ENCODE data around the gene MET.
"Not testable (repeated sequence)": the region's sequence is repeated elsewhere in the genome, so short reads cannot be mapped to it uniquely, and the experiment has no call there.

The MET gene

DNA sequence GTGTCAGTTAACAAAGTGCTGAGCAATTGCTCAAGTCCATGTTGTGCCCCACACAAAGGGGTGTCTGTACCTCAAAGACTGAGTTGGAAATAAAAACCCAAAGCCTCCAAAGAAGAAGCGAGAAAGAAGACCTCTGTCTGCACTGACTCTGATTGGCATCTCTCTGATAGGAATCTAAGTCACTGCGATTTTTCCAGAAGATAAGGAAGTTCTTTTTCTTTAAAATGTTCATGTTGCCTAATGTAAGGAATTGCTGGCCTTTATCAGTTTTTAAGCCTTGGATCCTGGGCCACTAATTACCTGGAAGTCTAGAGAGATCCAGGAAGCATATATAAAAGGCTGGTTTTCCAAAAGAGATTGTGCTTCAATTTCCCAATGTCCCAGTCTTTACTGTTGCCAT, 24.1 kb upstream of the MET start:
- H3K4me1 ChIP-seq (ENCODE audit: insufficient read depth, low read length) = no peaks in the 10 kb centered on the region; the same call in 1 of the 2 replicates
- no peaks in the 10 kb centered on the region for H3K36me3 ChIP-seq (ENCODE audit: insufficient read depth, low read length)
- no peaks in the 10 kb centered on the region for H3K9me3 ChIP-seq (ENCODE audit: control insufficient read depth, insufficient read depth, low read length)
- no peak overlapping the region for H3K9ac ChIP-seq (ENCODE audit: low read depth, low read length)

DNA sequence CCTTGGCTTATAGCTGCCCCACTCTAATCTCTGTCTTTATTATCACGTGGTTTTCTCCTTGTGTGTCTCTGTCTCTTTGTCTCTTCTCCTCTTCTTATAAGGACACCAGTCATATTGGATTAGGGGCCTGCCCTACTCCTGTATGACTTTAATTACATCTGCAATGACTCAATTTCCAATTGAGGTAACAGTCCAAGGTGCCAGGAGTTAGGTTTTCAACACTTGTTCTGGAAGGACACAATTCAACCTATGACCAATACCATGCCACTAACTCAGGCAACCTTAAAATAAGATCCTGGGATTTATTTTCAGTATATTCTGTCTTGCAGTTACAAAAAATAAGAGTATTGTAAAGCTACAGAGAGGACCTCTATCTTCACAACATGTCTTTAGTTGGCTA, 21.6 kb upstream of the MET start:
- Histone ChIP-seq H3K9me3 (ENCODE audit: control insufficient read depth, insufficient read depth, low read length) (no peaks in the 10 kb centered on the region), H3K36me3 (ENCODE audit: insufficient read depth, low read length) (no peaks in the 10 kb centered on the region), H3K4me1 (ENCODE audit: insufficient read depth, low read length) (no peaks in the 10 kb centered on the region; the same call in 1 of the 2 replicates), H3K9ac (ENCODE audit: low read depth, low read length) (no peak overlapping the region)

DNA sequence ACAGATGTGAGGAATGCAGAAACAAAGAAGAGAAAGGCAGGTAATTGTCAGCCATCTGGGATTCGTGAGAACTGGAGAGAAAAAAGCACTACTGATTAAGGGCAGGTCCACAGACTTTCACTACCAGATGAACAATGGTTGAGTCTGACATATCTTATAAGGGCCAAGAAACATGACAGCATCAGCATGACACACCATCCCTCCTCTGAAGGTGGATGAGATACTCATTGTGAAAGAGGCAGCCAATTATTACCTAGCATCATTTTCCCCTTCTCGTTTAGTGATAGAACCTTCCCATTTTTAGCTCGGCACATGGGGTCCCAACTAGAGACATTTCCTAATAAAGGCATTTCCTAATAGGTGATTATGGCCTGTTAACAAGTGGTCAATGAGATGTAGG, 19.2 kb upstream of the MET start:
- Histone ChIP-seq H3K36me3 (ENCODE audit: insufficient read depth, low read length) (no peaks in the 10 kb centered on the region), H3K9me3 (ENCODE audit: control insufficient read depth, insufficient read depth, low read length) (no peaks in the 10 kb centered on the region), H3K9ac (ENCODE audit: low read depth, low read length) (no peak overlapping the region), H3K4me1 (ENCODE audit: insufficient read depth, low read length) (no peaks in the 10 kb centered on the region; the same call in 1 of the 2 replicates)

DNA sequence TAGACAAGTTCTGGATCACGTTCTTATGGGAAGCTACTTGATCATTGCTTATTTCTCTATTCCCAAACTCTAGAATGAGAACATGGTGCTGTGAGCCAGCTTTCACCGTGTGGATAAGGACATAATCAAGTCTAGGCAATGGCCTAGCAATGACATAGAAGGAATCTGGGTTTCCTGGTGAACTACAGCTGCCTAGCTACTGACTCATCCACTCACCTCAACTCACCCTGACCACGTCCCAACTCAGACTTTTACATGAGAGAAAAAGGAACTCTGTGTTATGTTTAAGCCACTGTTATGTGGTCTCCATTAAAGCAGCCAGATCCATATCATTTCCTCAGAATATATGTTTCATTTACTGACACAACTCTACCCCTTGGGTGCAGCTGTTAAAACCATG, 18.8 kb upstream of the MET start:
- Histone ChIP-seq H3K4me1 (ENCODE audit: insufficient read depth, low read length) (no peaks in the 10 kb centered on the region; the same call in 1 of the 2 replicates), H3K9ac (ENCODE audit: low read depth, low read length) (no peak overlapping the region), H3K36me3 (ENCODE audit: insufficient read depth, low read length) (no peaks in the 10 kb centered on the region), H3K9me3 (ENCODE audit: control insufficient read depth, insufficient read depth, low read length) (no peaks in the 10 kb centered on the region)

DNA sequence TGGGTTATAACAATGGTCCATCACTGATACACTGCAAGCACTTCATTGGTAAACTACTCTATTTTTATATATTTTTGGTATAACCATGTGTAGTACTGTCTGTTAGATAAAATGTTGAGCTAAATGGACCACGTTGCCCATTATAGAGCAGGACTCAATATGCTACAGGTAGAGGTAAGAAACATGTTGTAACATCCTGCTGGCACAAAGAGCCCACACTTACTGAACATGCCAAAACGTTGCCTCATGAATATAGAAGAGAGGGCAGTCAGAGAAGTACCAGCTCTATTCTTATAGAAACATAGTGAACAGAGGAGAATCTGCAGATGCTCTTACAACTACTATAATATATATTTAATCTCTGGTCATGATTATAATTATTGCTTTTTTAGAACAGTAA, 18.4 kb upstream of the MET start:
- Histone ChIP-seq H3K9ac (ENCODE audit: low read depth, low read length) (no peak overlapping the region), H3K36me3 (ENCODE audit: insufficient read depth, low read length) (no peaks in the 10 kb centered on the region), H3K9me3 (ENCODE audit: control insufficient read depth, insufficient read depth, low read length) (no peaks in the 10 kb centered on the region), H3K4me1 (ENCODE audit: insufficient read depth, low read length) (no peaks in the 10 kb centered on the region; the same call in 1 of the 2 replicates)

DNA sequence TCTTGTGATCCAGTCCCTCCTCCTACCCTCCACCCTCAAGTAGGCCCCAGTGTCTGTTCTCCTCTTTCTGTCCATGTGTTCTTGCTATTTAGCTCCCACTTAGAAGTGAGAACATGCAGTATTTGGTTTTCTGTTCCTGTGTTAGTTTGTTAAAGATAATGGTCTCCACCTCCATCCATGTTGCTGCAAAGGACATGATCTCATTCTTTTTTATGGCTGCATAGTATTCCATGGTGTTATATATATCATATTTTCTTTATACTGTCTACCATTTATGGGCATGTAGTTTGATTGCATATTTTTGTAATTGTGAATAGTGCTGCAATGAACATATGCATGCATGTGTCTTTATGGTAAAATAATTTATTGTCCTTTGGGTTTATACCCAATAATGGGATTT, 12.7 kb upstream of the MET start:
- H3K36me3 ChIP-seq (ENCODE audit: insufficient read depth, low read length); H3K9ac ChIP-seq (ENCODE audit: low read depth, low read length); H3K4me1 ChIP-seq (ENCODE audit: insufficient read depth, low read length); H3K9me3 ChIP-seq (ENCODE audit: control insufficient read depth, insufficient read depth, low read length): not testable (repeated sequence)

DNA sequence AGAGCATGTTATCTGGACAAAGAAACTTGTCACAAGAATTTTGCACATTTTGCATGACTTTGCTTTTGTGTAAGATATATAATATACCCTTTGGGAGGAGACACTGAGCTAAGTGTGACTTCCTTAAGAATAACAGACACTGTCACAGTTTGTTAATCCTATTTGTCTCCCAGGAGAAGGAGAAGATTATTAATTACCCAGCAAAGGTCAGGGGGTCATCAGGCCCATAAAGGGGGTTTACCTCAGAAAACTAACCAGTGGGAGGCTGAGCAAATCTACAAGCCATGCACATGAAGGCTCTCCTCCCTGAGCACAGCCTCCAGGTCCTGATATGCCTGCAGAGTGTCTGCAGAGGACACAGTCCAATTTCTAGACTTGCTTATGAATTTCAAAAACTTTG, 10.1 kb upstream of the MET start:
- no peaks in the 10 kb centered on the region for H3K36me3 ChIP-seq (ENCODE audit: insufficient read depth, low read length)
- no peaks in the 10 kb centered on the region for H3K9me3 ChIP-seq (ENCODE audit: control insufficient read depth, insufficient read depth, low read length)
- H3K4me1 ChIP-seq (ENCODE audit: insufficient read depth, low read length) = no peaks in the 10 kb centered on the region
- H3K9ac ChIP-seq (ENCODE audit: low read depth, low read length) = no peak overlapping the region

DNA sequence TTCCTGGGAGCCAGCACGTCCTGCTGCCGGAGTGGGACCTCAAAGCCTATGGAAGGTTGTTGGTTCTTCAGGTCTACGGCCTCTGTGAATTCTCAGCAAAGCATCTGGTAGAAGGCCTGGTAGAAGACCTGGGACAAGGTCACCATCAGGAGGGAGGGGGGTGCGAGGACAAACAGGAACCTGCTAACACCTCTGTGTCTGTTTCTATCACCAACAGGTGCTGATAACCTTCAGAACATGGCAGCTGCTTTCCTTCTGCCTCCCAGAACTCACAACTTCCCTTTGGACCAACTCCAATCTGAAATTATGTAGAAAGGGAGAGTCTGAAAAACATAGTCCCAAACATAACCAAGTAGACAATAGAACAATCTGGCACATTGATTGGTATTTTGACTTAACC, 8.3 kb upstream of the MET start:
- Histone ChIP-seq H3K4me1 (ENCODE audit: insufficient read depth, low read length) (no peaks in the 10 kb centered on the region), H3K36me3 (ENCODE audit: insufficient read depth, low read length) (no peaks in the 10 kb centered on the region), H3K9me3 (ENCODE audit: control insufficient read depth, insufficient read depth, low read length) (no peaks in the 10 kb centered on the region), H3K9ac (ENCODE audit: low read depth, low read length) (no peak overlapping the region)

DNA sequence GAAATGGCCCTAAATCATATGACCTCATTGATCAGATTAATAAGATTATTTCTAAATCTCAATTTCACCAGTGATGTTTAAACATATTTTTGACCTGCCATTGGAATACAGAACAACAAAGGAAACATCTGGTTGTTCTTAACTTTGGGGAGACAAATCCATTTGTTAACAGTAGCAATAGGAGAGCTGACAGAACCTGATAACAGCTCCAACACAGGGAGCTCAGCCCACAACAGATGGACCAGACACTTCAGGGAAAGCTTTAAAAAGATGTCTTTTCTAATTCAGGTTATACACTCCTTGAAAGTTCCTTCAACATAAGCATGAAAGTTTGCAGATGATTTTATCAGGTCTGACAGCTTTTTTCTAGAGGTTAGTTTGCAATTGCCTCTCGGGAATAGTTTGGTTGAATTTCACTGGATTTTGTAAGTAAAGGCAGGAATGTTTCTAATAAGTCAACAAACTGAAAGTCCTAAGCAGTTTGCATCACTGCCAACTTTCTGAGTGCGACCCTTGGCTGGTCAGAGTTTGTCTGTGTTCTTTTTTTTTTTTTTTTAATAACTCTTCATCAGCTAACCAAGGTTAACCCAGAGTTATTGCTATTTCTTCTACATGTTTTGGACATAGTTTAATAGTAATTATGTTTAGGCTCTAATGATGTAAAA, 6.5 kb upstream of the MET start:
- no peaks in the 10 kb centered on the region for H3K4me1 ChIP-seq (ENCODE audit: insufficient read depth, low read length)
- no peaks in the 10 kb centered on the region for H3K9me3 ChIP-seq (ENCODE audit: control insufficient read depth, insufficient read depth, low read length)
- H3K9ac ChIP-seq (ENCODE audit: low read depth, low read length) = no peak overlapping the region
- no peaks in the 10 kb centered on the region for H3K36me3 ChIP-seq (ENCODE audit: insufficient read depth, low read length)

DNA sequence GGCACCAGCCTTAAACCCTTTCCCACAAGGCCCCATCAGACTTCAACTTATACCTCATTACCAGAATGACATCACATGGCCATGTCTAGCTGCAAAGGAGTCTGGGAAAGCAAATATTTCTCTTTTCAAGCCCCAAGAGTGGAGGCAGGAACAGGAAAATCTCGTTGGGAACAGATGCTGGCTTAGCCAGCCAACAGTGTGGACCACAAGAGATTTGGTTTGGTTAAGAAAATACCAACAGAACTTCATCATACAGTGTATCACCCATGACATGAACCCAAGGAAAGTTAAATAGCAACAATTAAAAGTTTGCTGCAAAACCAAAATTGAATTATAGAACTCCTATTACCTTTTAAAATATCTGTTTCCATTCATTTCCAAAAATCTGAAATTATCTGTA, 2.2 kb upstream of the MET start:
- H3K9me3 ChIP-seq (ENCODE audit: control insufficient read depth, insufficient read depth, low read length) = no peaks in the 10 kb centered on the region
- H3K36me3 ChIP-seq (ENCODE audit: insufficient read depth, low read length) = no peaks in the 10 kb centered on the region
- H3K4me1 ChIP-seq (ENCODE audit: insufficient read depth, low read length) = no peaks in the 10 kb centered on the region; the same call in 1 of the 2 replicates
- no peak overlapping the region for H3K9ac ChIP-seq (ENCODE audit: low read depth, low read length)

DNA sequence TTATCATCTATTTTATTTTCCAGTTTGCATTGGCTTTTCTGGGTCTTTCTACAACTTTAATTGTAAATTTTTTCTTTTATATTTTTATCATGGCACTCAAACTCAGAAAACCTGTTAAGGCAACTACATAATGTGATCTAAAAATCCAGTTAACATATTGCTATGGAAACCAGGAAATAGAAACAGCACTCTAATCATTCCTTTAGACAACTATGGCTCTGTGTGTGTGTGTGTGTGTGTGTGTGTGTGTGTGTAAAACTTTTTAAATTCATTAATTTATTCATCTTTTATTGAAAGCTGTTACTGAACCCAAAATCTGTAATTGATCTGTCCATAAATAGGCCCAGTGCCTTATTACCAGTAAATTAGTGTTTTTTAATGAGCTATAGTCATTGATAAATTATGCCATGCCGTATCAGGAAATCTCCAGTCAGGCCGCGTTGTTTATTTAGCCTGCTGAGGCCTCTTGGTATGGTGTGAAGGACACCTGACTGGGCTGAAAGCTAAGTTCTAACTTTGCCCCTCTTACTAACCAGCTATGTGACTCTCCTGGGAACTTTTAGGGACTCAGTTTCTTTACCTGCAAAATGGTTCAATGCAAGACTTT, 1.5 kb upstream of the MET start:
- Histone ChIP-seq H3K36me3 (ENCODE audit: insufficient read depth, low read length) (no peaks in the 10 kb centered on the region), H3K4me1 (ENCODE audit: insufficient read depth, low read length) (no peaks in the 10 kb centered on the region; the same call in 1 of the 2 replicates), H3K9ac (ENCODE audit: low read depth, low read length) (no peak overlapping the region), H3K9me3 (ENCODE audit: control insufficient read depth, insufficient read depth, low read length) (no peaks in the 10 kb centered on the region)

DNA sequence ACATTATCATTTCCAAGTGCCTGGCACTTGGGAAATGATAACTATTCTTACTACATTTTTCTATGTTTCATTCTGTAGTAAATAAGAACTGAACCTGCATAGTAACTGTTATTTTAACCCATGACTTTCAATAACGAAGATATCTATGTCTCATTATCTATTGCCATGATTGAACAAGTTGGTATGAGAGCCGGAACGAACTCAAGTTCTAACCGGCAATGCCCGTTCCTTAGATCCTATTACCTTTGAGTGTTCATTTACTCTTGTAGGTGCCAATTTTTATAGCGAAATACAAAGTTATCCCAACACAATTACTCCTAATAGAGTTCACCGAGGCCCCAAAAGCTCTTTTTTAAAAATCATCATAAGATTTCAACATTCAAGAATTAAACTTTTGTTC, 885 bp upstream of the MET start:
- Histone ChIP-seq H3K4me1 (ENCODE audit: insufficient read depth, low read length) (no peaks in the 10 kb centered on the region; the same call in 1 of the 2 replicates), H3K9ac (ENCODE audit: low read depth, low read length) (peak overlapping the region; percentile 50; the same call in 1 of the 2 replicates), H3K36me3 (ENCODE audit: insufficient read depth, low read length) (no peaks in the 10 kb centered on the region), H3K9me3 (ENCODE audit: control insufficient read depth, insufficient read depth, low read length) (no peaks in the 10 kb centered on the region)

DNA sequence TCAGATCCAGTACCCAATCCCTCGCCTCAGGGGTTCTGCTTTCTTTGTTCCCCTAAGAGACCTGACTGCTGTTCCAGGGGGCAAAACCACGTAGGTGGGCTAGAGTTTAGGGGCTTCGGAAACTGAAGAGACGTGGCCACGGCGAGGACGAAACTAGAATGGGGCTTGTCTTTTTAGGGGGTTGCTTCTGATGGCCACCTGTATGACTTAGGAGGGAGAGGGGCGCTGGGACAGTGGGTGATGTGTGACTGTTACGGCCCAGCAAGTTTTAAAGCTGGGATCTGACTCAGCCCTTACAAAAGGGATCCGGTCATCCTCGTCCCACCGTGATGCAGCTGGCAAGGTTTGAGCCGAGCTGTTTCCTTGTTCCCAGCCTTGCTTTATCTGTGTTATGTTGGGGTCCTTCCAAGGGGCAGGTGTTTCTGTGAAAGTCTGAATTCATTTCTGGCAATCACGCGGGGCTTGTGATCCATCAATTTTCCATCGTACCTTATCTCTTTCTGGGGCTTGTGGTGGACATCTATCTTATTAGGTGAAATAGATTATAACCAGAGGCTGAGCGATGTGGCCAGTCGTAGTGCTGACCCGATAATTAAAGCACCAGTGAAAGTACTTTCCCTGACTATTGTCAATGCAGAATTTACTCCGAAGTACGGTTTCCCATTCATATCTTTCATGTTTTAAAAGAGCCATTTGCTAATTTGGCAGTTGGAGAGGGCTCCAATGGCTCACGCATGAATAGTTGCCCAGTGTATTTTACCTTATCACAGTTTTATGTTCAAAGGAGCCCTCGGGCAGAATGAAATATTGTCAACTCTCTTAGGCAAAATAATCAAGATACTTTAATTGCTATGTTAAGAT, 830 bp downstream of the MET start:
- H3K9ac ChIP-seq (ENCODE audit: low read depth, low read length) = peak overlapping the region; percentile 50
- H3K4me1 ChIP-seq (ENCODE audit: insufficient read depth, low read length) = peaks cover 4% of the 10 kb centered on the region
- H3K9me3 ChIP-seq (ENCODE audit: control insufficient read depth, insufficient read depth, low read length) = no peaks in the 10 kb centered on the region
- H3K36me3 ChIP-seq (ENCODE audit: insufficient read depth, low read length) = no peaks in the 10 kb centered on the region

DNA sequence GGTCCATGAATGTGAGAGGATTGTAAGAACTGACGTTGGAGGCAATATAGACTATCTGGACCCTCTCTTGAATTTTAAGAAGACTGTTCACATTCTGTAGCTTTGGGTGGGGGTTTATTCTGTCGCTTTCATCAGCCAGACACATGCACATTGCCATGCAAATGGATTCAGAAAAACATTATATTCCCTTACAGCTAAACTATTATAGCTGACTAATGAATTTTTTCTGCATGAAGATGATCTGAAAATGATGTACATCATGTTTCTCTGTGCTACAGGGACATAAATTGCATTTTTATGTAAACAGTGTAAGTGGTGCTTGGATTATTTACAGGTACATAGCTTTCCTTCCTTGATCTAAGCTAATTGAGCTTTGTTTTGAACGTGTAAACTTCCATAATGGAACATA, 1.5 kb downstream of the MET start:
- Histone ChIP-seq H3K9me3 (ENCODE audit: control insufficient read depth, insufficient read depth, low read length) (no peaks in the 10 kb centered on the region), H3K4me1 (ENCODE audit: insufficient read depth, low read length) (peaks cover 7% of the 10 kb centered on the region), H3K9ac (ENCODE audit: low read depth, low read length) (peak overlapping the region; percentile 50)

More for the DNA sequence above, 1.5 kb downstream of the MET start:
- H3K36me3 ChIP-seq (ENCODE audit: insufficient read depth, low read length) = no peaks in the 10 kb centered on the region
